NCI-H2227 treated with DMSO at 0.1 percent for 48 hours (cell line): Measurements from ENCODE around the gene SESTD1.
A peak's percentile ranks its signal among the peaks of the same experiment; 100 is the strongest.
"Not testable (repeated sequence)": the region's sequence is repeated elsewhere in the genome, so short reads cannot be mapped to it uniquely, and the experiment has no call there.

Source experiments
- DNase-seq: peaks from one replicate; lab custom pipeline; 2025; lab: John Stamatoyannopoulos, UW

SESTD1 gene

GRCh38 chr2:179106676-179107428 lies 157.8 kb downstream of the SESTD1 start:
- peak; percentile 26 for DNase-seq

- DNase-seq = no peak
Measured at GRCh38 chr2:179106342-179106675, 158.3 kb downstream of the SESTD1 start.

DNA sequence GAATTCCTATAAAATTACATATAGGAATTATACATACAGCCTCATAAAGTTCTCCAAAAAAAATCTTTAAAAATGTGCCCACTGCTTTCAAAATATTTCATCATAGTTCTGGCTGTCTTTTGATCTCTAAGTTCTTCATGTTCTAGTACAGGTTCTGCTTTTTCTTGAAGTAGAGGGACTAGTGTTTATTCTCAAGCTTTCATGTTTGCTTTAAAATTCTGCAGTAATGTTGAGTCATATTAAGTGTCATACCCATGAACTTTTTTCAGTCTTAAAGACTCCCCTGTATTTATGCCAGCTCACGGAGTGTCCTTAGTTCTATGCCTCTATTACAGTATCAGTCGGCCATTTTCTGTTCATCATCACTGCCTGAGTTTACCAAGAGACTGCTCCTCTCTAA lies 159.9 kb downstream of the SESTD1 start:
- no peak for DNase-seq

GRCh38 chr2:179098080-179098689 lies 166.4 kb downstream of the SESTD1 start:
- no peak for DNase-seq

GRCh38 chr2:179097131-179097530 lies 167.5 kb downstream of the SESTD1 start:
- DNase-seq = no peak

DNA sequence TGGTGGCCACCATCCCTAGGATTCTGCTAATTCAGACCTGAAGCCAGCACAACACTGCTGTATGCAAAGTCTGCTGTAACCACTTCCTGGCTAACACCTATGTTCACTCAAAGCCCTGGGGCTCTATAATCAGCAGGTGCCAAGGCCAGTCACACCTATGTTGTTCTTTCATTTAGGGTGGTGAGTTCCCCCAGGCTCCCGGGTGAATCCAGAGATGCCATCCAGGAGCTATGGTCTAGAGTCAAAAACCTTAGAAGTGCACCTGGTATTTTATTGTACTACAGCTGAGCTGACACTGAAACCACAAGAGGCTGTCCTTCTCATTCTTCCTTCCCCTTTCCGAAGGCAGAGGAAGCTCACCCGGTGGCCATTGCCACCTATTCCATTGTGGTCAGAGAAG lies 168.5 kb downstream of the SESTD1 start:
- no peak for DNase-seq

DNA sequence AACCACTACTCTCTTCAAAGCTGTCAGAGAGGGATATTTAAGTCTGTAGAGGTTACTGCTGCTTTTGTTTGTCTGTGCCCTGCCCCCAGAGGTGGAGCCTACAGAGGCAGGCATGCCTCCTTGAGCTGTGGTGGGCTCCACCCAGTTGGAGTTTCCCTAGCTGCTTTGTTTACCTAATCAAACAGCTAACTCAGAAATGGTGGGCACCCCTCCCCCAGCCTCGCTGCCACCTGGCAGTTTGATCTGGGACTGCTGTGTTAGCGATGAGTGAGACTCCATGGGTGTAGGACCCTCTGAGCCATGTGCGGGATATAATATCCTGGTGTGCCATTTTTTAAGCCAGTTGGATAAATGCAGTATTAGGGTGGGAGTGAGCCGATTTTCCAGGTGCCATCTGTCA lies 171.7 kb downstream of the SESTD1 start:
- not testable (repeated sequence) for DNase-seq

GRCh38 chr2:179082697-179083096 lies 181.9 kb downstream of the SESTD1 start:
- DNase-seq = no peak

DNA sequence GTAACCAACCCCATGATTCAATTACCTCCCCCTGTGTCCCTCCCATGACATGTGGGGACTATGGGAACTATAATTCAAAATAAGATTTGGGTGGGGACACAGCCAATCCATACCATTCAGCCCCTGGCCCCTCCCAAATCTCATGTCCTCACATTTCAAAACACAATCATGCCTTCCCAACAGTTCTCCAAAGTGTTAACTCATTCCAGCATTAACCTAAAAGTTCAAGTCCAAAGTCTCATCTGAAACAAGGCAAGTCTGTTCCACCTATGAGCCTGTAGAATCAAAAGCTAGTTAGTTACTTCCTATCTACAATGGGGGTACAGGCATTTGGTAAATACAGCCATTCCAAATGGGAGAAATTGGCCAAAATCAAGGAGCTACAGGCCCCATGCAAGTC lies 182.7 kb downstream of the SESTD1 start:
- no peak for DNase-seq

GRCh38 chr2:179072527-179072926 lies 192.1 kb downstream of the SESTD1 start:
- DNase-seq = no peak

GRCh38 chr2:179071810-179072355 lies 192.7 kb downstream of the SESTD1 start:
- DNase-seq = no peak

GRCh38 chr2:179070895-179071294 lies 193.7 kb downstream of the SESTD1 start:
- DNase-seq = no peak

DNA sequence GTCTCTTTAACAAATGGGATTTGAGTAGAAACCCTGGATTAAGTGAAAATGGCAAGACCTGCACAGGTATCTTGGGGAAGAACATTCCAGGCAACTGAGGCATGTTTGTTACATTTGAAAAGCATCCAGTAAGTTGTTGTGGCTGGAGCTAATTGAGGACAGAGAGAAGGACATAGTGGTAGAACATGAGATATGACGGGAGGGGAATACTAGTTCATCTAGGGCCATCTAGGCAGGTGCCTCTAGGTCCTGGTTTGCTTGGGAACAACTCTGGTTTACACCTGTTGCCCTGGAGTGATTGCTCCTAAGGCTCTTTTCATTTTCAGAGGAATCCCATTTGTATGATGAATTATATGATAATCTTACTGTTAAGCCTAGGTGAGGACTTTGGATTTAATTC lies 194.9 kb downstream of the SESTD1 start:
- no peak for DNase-seq

GRCh38 chr2:179068991-179069643 lies 195.5 kb downstream of the SESTD1 start:
- DNase-seq = no peak

DNA sequence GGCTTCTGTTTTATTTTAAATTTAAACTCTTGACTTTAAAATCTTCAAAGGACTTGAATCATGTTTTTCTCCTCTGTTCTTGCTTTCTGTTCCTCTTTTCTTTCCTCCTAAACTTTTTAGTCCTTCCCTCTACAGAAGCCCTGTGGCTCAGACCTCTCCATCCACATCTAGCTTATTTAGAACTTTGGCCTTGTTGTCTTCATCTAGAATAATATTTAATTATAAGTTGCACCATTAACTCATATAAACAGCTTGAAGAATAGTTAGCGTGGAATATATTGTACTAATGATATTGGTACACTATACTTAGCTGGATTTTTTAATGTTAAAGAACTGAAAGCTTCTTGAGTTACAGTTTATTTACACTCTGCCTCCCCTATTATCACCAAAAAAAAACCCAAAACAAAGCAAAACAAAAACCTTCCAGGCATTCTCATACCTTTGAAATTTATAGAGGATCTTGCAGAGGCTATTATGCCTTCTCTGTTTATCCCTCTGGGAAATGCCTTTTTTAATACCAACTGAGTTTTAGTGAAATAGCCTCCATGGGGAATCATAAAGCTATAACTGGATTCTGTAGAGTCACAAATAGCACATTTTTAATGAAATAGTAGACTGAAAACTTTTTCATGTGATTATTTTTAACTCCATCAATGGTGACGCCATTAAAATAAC lies 205.5 kb downstream of the SESTD1 start:
- DNase-seq = no peak

- DNase-seq = peak; percentile 39
Measured at GRCh38 chr2:179057737-179058136, 206.9 kb downstream of the SESTD1 start.

- not testable (repeated sequence) for DNase-seq
Measured at GRCh38 chr2:179053568-179053967, 211.1 kb downstream of the SESTD1 start.
